Measurements from ENCODE around the gene SPEN. TPM values are rescaled to one million over a fixed set of nuclear protein-coding genes. Genes with fewer than 3 reads are reported as not detected.

Gene SPEN
- total RNA-seq, 1 experiment from 2014 or later = 48.3 TPM

DNA sequence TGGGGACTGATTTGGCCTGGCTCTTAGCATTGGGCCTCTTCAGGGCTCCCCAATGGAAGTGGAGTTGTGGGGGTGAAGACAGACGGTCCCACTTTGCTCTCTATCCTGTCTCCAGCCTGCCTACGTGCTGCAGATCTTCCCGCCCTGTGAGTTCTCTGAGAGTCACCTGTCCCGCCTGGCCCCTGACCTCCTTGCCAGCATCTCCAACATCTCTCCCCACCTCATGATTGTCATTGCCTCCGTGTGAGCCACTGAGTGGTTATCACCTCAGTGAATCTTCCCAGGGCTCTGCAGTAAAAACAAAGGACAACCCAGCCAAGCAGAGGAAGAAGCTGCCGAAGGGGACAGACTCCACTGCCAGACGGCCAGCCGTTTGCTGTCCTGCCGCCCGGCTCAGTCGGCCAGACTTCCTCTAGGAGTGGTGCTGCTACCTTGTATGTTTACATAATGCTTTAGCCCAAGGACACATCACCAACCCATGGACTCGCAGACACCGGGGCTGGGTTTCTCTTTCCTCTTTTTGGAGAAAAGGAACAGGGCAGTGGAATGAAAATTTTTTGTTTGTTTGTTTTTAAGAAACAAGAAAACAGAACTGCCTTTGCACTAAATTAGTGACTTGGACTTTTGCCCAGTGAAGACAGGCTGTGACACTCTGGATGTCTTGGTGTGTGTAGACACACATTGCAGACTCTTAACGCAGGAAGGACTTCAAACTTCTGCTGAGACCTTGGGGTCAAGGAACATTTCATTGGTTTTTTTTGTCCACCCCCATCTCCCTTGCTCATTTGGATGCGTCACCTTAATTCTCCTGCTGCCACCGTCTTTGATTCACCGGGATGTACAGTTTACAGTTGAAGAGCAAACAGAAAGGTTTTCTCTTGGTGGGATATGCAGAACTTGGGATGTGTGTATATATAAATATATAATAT, 91.9 kb downstream of the SPEN start:
- Mint-ChIP-seq H3K9me3 (ENCODE audit: low read depth, unreplicated experiment) (no peaks in the 10 kb centered on the region), H3K4me1 (ENCODE audit: low read depth, unreplicated experiment) (no peaks in the 10 kb centered on the region), H3K4me3 (ENCODE audit: low read depth, unreplicated experiment) (no peak overlapping the region), H3K27me3 (ENCODE audit: unreplicated experiment) (no peaks in the 10 kb centered on the region), H3K27ac (ENCODE audit: unreplicated experiment) (no peak overlapping the region), H3K36me3 (ENCODE audit: insufficient read depth, unreplicated experiment) (peaks cover 59% of the 10 kb centered on the region)
- TF ChIP-seq, protein P1, sequence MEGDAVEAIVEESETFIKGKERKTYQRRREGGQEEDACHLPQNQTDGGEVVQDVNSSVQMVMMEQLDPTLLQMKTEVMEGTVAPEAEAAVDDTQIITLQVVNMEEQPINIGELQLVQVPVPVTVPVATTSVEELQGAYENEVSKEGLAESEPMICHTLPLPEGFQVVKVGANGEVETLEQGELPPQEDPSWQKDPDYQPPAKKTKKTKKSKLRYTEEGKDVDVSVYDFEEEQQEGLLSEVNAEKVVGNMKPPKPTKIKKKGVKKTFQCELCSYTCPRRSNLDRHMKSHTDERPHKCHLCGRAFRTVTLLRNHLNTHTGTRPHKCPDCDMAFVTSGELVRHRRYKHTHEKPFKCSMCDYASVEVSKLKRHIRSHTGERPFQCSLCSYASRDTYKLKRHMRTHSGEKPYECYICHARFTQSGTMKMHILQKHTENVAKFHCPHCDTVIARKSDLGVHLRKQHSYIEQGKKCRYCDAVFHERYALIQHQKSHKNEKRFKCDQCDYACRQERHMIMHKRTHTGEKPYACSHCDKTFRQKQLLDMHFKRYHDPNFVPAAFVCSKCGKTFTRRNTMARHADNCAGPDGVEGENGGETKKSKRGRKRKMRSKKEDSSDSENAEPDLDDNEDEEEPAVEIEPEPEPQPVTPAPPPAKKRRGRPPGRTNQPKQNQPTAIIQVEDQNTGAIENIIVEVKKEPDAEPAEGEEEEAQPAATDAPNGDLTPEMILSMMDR (IDR thresholded peaks at IDR 0.05; ENCODE audit: unreplicated experiment) = no peak
- intact Hi-C loops (cut with micrococcal nuclease; ENCODE audit: unreplicated experiment) = no loop called here
- no peak for DNase-seq
- TSS peak; percentile 18 for BruUV-seq (replicated peaks)
- CTCF ChIA-PET = no interaction called here

DNA sequence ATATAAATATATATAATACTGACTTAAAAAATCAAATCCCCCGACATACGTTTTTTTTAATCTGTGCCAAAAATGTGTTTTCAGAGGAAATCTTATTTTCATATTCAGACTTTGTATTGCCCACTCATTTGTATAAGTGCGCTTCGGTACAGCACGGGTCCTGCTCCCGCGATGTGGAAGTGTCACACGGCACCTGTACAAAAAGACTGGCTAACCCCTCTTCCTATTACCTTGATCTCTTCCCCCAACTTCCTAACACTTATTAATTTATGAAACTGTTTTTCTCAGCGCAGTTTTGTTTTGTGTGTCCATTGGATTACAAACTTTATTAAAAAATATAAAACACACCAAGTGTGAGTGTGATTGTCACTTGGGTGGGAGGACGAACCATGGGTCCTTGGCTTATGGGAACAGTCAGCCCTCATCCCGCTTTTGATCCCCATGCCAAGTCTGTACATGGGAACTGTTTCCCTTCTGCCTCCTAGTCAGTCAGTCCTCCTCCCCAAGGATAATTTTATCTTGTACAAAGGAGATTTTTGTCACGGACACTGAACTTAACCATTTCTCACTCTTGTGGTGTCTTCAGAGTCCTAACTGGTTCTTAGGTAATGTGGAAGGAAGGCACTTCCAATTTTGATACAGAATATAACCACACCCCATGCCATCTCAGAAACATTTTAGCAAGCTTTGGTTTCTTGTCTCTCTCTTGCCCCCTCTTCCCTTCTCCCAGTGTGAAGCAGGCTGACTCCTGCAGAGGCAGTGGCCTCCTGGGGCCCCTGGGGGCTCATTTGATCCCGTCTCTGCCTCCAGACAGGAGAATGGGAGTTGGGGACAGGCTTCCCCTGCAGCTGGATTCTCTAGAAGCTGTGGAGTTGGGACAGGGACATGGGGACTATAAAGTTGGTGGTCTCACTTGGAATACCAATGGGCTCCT, 92.9 kb downstream of the SPEN start:
- Mint-ChIP-seq H3K27me3 (ENCODE audit: unreplicated experiment) (no peaks in the 10 kb centered on the region), H3K36me3 (ENCODE audit: insufficient read depth, unreplicated experiment) (peaks cover 57% of the 10 kb centered on the region), H3K4me1 (ENCODE audit: low read depth, unreplicated experiment) (no peaks in the 10 kb centered on the region), H3K9me3 (ENCODE audit: low read depth, unreplicated experiment) (no peaks in the 10 kb centered on the region), H3K27ac (ENCODE audit: unreplicated experiment) (no peak overlapping the region), H3K4me3 (ENCODE audit: low read depth, unreplicated experiment) (no peak overlapping the region)
- BruUV-seq (replicated peaks) = no TSS peak
- CTCF ChIA-PET = no interaction called here
- DNase-seq = no peak
- intact Hi-C loops (cut with micrococcal nuclease; ENCODE audit: unreplicated experiment) = no loop called here
- TF ChIP-seq, protein P1 (IDR thresholded peaks at IDR 0.05; ENCODE audit: unreplicated experiment) = no peak

GRCh38 chr1:15941044-15941840, 93.7 kb downstream of the SPEN start:
- TF ChIP-seq, protein P1 (IDR thresholded peaks at IDR 0.05; ENCODE audit: unreplicated experiment) = no peak
- Mint-ChIP-seq H3K27me3 (ENCODE audit: unreplicated experiment) (no peaks in the 10 kb centered on the region), H3K4me3 (ENCODE audit: low read depth, unreplicated experiment) (no peak overlapping the region), H3K36me3 (ENCODE audit: insufficient read depth, unreplicated experiment) (peaks cover 49% of the 10 kb centered on the region), H3K9me3 (ENCODE audit: low read depth, unreplicated experiment) (no peaks in the 10 kb centered on the region), H3K27ac (ENCODE audit: unreplicated experiment) (no peak overlapping the region), H3K4me1 (ENCODE audit: low read depth, unreplicated experiment) (no peaks in the 10 kb centered on the region)
- no peak for DNase-seq
- BruUV-seq (replicated peaks) = no TSS peak
- intact Hi-C loops (cut with micrococcal nuclease; ENCODE audit: unreplicated experiment) = no loop called here
- CTCF ChIA-PET = no interaction called here
